Measurements from ENCODE around the gene CDYL2. TPM values are rescaled to one million over a fixed set of nuclear protein-coding genes. Genes with fewer than 3 reads are reported as not detected.
A peak's percentile ranks its signal among the peaks of the same experiment; 100 is the strongest.

The CDYL2 gene
- total and polyA plus RNA-seq, 7 donors, result 1.2 to 8.8 (median 2.5) TPM

DNA sequence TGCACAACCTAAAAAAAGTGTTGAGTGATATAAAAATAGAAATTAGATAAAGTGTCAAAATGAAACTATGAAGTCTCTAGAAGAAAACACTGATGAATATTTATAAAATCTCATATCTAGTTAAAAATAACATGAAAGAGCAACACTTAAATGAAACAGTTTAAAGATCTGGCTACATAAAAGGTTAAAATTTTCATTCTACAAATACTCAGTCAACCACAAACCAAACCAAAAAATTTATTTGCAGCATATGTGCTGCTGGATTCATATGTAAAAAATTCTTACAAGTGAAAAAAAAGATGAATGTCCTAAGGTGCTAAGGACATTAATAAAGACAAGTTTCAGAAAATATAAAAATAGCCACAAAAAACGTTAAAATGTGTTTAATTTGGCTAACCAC is 22.6 kb upstream of the CDYL2 start:
- H3K27ac ChIP-seq, result no peak overlapping the region

DNA sequence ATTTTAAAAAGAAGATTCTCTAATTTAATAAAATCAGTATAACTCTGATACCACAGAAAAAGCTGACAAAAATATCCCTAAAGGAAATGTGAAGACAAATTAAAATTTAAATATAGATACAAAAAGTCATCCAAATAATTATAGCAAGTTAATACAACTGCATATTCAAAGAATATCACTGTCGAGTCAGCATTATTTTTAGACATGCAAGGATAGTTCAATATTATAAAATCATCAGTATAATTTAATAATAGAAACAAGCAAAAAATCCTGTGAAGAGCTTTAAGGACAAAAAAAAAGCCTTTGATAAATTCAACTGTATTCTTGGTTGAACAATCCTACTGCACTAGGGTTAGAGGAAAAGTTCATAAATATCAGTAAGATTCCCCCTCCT is 21.0 kb upstream of the CDYL2 start:
- Histone ChIP-seq H3K36me3 (no peaks in the 10 kb centered on the region), H3K9me3 (no peaks in the 10 kb centered on the region), H3K4me1 (no peaks in the 10 kb centered on the region), H3K27ac (no peak overlapping the region), H3K4me3 (no peak overlapping the region), H3K27me3 (no peaks in the 10 kb centered on the region)
- WGBS, 2 donors, result 91 to 95% methylated on average over 1 of the region's 1 CpG
- no peak for DNase-seq
- intact Hi-C loops (cut with DNase I), result loop anchor here (10.0 kb wide), 1 partner anchor 241 kb away; no protein-coding TSS in a partner anchor
- no peak for TF ChIP-seq POLR2AphosphoS5 (IDR thresholded peaks at IDR 0.05)
- no peak for TF ChIP-seq POLR2A (IDR thresholded peaks at IDR 0.05)
- TF ChIP-seq EP300 (IDR thresholded peaks at IDR 0.05), result no peak
- TF ChIP-seq, protein P1, sequence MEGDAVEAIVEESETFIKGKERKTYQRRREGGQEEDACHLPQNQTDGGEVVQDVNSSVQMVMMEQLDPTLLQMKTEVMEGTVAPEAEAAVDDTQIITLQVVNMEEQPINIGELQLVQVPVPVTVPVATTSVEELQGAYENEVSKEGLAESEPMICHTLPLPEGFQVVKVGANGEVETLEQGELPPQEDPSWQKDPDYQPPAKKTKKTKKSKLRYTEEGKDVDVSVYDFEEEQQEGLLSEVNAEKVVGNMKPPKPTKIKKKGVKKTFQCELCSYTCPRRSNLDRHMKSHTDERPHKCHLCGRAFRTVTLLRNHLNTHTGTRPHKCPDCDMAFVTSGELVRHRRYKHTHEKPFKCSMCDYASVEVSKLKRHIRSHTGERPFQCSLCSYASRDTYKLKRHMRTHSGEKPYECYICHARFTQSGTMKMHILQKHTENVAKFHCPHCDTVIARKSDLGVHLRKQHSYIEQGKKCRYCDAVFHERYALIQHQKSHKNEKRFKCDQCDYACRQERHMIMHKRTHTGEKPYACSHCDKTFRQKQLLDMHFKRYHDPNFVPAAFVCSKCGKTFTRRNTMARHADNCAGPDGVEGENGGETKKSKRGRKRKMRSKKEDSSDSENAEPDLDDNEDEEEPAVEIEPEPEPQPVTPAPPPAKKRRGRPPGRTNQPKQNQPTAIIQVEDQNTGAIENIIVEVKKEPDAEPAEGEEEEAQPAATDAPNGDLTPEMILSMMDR (IDR thresholded peaks at IDR 0.05), result no peak

More for the DNA sequence above, 22.6 kb upstream of the CDYL2 start:
- Histone ChIP-seq H3K4me1 (no peaks in the 10 kb centered on the region), H3K27me3 (no peaks in the 10 kb centered on the region), H3K4me3 (no peak overlapping the region), H3K9me3 (no peaks in the 10 kb centered on the region), H3K36me3 (no peaks in the 10 kb centered on the region)
- intact Hi-C loops (cut with DNase I), result loop anchor here (10.0 kb wide), 1 partner anchor 242 kb away; no protein-coding TSS in a partner anchor
- no peak for DNase-seq
- TF ChIP-seq POLR2A (IDR thresholded peaks at IDR 0.05), result no peak
- TF ChIP-seq EP300 (IDR thresholded peaks at IDR 0.05), result no peak
- TF ChIP-seq, protein P1 (IDR thresholded peaks at IDR 0.05), result no peak
- no peak for TF ChIP-seq POLR2AphosphoS5 (IDR thresholded peaks at IDR 0.05)
- 14 to 29% methylated on average over 1 of the region's 1 CpG for WGBS, 2 donors

DNA sequence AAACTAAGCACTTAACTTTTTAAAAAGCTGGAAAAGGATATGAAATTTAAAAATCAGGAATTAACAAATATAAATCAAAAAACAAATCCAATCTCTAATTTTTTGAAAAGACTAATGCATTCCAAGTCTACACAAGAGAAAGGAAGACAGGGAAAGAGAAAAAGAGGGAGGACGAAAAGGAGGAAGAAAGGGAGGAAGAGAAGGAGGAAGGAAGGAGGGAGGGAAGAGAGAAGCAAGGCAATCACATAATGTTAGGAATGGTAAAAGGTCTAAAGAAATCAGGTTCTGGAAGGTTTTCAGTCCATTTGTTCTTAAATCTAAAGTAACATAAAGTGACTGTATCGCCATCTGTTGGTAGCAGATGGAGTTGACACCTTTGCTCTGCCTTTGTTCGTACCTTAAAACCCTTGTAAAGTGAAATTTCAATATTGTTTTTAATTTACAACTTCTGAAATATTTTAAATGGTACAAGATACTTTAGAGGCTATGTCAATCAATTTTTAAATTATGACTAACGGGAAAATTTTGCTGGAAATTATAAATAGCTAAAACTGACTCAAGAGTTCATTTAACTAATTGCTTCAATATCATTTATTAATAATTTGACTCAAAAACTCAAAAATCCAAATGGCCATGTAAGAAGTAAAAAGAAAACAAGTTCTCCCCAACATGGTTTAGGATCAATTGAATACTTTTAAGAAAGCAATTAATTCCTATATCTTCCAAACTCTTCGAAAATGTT is 20.4 kb upstream of the CDYL2 start:
- H3K27ac ChIP-seq, result no peak overlapping the region
- DNase-seq, result no peak
- no peaks in the 10 kb centered on the region for H3K9me3 ChIP-seq
- TF ChIP-seq EP300 (IDR thresholded peaks at IDR 0.05) (no peak), POLR2AphosphoS5 (IDR thresholded peaks at IDR 0.05) (no peak), POLR2A (IDR thresholded peaks at IDR 0.05) (no peak)
- TF ChIP-seq, protein P1 (IDR thresholded peaks at IDR 0.05), result peak in 3 of 4 experiments; percentile 32 to 56 (median 42)
- no peaks in the 10 kb centered on the region for H3K36me3 ChIP-seq
- no peaks in the 10 kb centered on the region for H3K4me1 ChIP-seq
- H3K4me3 ChIP-seq, result no peak overlapping the region
- intact Hi-C loops (cut with DNase I), result loop anchor here (10.0 kb wide), 1 partner anchor 240 kb away; no protein-coding TSS in a partner anchor
- no peaks in the 10 kb centered on the region for H3K27me3 ChIP-seq
- WGBS, 2 donors, result 26 to 29% methylated on average over 5 of the region's 5 CpGs

GRCh38 chr16:80819988-80820387 is 15.6 kb upstream of the CDYL2 start:
- 95 to 96% methylated on average over 2 of the region's 2 CpGs for WGBS, 2 donors
- intact Hi-C loops (cut with DNase I), result loop anchor here (10.0 kb wide), 1 partner anchor 235 kb away; no protein-coding TSS in a partner anchor

More at GRCh38 chr16:80819988-80820387, 15.6 kb upstream of the CDYL2 start:
- DNase-seq, result no peak
- Histone ChIP-seq H3K27me3 (peaks cover 0 to 3% (median 0%) of the 10 kb centered on the region in 3 donors), H3K36me3 (no peaks in the 10 kb centered on the region), H3K4me1 (no peaks in the 10 kb centered on the region), H3K9me3 (no peaks in the 10 kb centered on the region), H3K27ac (no peak overlapping the region), H3K4me3 (no peak overlapping the region)
- TF ChIP-seq POLR2A (IDR thresholded peaks at IDR 0.05) (no peak), POLR2AphosphoS5 (IDR thresholded peaks at IDR 0.05) (no peak), EP300 (IDR thresholded peaks at IDR 0.05) (no peak)
- TF ChIP-seq, protein P1 (IDR thresholded peaks at IDR 0.05), result no peak
